GM18519 (cell line): ENCODE measurements around the gene NUP35.

Experiments
- ATAC-seq: cut with Tn5 transposase; IDR thresholded peaks from one replicate; pipeline ENCODE4 v1.9.1; 2021; ENCODE audit warnings: mild to moderate bottlenecking, moderate library complexity; ENCODE audit not compliant: unreplicated experiment, low FRiP score

Gene NUP35

DNA sequence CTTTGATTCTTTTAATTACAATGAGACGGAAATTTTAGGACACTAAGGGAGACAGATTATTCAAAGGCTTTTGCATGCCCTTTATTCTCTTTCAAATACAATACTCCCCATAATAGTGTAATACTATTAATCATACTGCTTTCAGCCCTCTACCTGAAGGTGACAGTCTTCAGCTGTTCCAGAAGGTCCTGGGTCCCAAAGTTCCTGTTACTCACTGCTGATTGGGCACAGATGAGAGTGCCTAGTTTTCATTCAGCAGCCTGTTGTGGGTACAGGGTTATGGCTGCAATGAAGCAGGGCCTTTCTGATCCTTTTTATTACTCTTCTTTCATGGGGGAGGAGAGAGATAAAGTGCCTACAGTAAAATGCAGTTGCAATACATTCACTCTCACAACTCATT, 80.2 kb downstream of the NUP35 start:
- ATAC-seq: no peak

DNA sequence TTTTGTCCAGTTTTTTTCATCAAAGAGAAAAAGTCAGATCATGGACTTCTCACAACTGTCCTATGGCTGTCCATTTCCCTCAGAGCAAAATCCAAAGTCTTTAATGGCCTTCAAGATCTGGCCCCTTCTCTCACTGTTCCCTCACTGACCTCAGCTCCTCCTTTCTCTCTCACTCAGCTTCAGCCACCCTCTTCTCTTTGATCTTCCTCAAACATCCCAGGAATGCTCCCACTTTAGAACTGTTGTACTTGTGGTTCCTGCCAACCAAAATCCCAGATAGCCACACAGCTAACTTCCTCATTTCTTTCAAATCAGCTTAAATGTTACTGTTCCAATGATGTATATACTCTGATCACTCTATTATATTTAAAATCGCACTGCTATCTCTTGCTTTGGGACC, 82.9 kb downstream of the NUP35 start:
- ATAC-seq: no peak

GRCh38 chr2:183209395-183210028, 85.3 kb downstream of the NUP35 start:
- ATAC-seq: no peak
